GM23248 (cell line): Measurements from ENCODE around the gene ATP5PD.
"Not testable (repeated sequence)": the region's sequence is repeated elsewhere in the genome, so short reads cannot be mapped to it uniquely, and the experiment has no call there.

Experiments
- EZH2 ChIP-seq: fragments of 200-600 bp; sonication (generic); IDR thresholded peaks from 2 replicates; pipeline ENCODE4 v1.6.1; 2018; ENCODE audit warnings: antibody characterized with exemption, mild to moderate bottlenecking; ENCODE audit not compliant: insufficient read depth, poor library complexity, severe bottlenecking
- EZH2phosphoT487 ChIP-seq: fragments of 200-600 bp; sonication (generic); IDR thresholded peaks from 2 replicates; pipeline ENCODE4 v1.6.1; 2018; ENCODE audit warnings: antibody characterized with exemption, moderate library complexity, mild to moderate bottlenecking, low read depth; ENCODE audit not compliant: insufficient read depth

DNA sequence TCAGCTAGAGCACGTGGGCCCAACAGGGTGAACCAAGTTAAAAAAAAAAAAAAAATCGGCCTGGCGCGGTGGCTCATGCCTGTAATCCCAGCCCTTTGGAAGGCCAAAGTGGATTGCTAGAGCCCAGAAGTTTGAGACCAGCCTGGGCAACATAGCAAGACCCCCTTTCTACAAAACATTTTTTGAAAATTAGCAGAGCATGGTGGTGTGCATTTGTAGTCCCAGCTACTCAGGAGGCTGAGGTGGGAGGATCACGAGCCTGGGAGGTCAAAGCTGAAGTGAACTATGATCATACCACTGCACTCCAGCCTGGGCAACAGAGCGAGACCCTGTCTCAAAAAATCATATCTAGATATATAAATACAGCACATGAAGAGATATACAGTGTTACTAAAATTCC, 40.7 kb downstream of the ATP5PD start:
- not testable (repeated sequence) for TF ChIP-seq EZH2phosphoT487, EZH2
